ENCODE results near the gene OR2F1.

- TF ChIP-seq, protein P1, sequence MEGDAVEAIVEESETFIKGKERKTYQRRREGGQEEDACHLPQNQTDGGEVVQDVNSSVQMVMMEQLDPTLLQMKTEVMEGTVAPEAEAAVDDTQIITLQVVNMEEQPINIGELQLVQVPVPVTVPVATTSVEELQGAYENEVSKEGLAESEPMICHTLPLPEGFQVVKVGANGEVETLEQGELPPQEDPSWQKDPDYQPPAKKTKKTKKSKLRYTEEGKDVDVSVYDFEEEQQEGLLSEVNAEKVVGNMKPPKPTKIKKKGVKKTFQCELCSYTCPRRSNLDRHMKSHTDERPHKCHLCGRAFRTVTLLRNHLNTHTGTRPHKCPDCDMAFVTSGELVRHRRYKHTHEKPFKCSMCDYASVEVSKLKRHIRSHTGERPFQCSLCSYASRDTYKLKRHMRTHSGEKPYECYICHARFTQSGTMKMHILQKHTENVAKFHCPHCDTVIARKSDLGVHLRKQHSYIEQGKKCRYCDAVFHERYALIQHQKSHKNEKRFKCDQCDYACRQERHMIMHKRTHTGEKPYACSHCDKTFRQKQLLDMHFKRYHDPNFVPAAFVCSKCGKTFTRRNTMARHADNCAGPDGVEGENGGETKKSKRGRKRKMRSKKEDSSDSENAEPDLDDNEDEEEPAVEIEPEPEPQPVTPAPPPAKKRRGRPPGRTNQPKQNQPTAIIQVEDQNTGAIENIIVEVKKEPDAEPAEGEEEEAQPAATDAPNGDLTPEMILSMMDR (IDR thresholded peaks at IDR 0.05), result no peak
- TF ChIP-seq POLR2A (IDR thresholded peaks at IDR 0.05), result no peak
- TF ChIP-seq EP300 (IDR thresholded peaks at IDR 0.05; ENCODE audit: low read depth), result no peak
Observed at GRCh38 chr7:143914938-143915652, 39.5 kb upstream of the OR2F1 start.
